Ovary (tissue), 9 donors: ENCODE measurements around the gene CCR6. TPM values are rescaled to one million over a fixed set of nuclear protein-coding genes. Genes with fewer than 3 reads are reported as not detected.

Experiments
- DNase-seq, 5 donors: peaks; one replicate each; pipeline ENCODE4 v3.0.0-alpha.2; 2019 to 2020
- H3K27ac ChIP-seq, 2 donors: fragments of 200-600 bp; one replicate each; pipeline versions ENCODE4 v1.5.1 to v1.8.0; 2019 to 2022
- H3K27me3 ChIP-seq: fragments of 200-600 bp; one replicate; pipeline ENCODE4 v1.8.0; 2022
- H3K36me3 ChIP-seq: fragments of 200-600 bp; sonication (generic); one replicate; pipeline ENCODE4 v1.5.1; 2019
- H3K4me1 ChIP-seq: one replicate; pipeline ENCODE4 v1.8.1; 2013; ENCODE audit warnings: mild to moderate bottlenecking, moderate library complexity; ENCODE audit not compliant: insufficient read depth
- H3K4me3 ChIP-seq: fragments of 200-600 bp; sonication (generic); one replicate; pipeline ENCODE4 v1.5.1; 2017
- H3K9me3 ChIP-seq, 2 donors: fragments of 200-600 bp in 1 of 2; sonication (generic) in 1 of 2; one replicate each; pipeline versions ENCODE4 v1.5.1 to v1.8.1; 2013 to 2019; ENCODE audit warnings: mild to moderate bottlenecking in 1 of 2, moderate library complexity in 1 of 2
- CTCF ChIP-seq, 3 donors: fragments of 450-650 bp in 2 of 3; fragments of 200-600 bp in 1 of 3; IDR thresholded peaks; one replicate each; pipeline versions ENCODE4 v1.5.1 to v1.8.0; 2016 to 2022; ENCODE audit warnings: antibody characterized with exemption in 3 of 3, mild to moderate bottlenecking in 1 of 3
- EP300 ChIP-seq: sonication (generic); formaldehyde crosslinking; IDR thresholded peaks from one replicate; pipeline ENCODE4 v1.6.1; 2017; ENCODE audit warnings: antibody characterized with exemption
- POLR2A ChIP-seq: fragments of 450-650 bp; IDR thresholded peaks from one replicate; pipeline ENCODE4 v1.6.1; 2017; ENCODE audit warnings: antibody characterized with exemption, mild to moderate bottlenecking, moderate library complexity
- WGBS, 3 donors: extraction: QIAGEN DNeasy Blood & Tissue Kit in 1 of 3; methylation state at CpG; one replicate each; pipeline versions ENCODE4 v1.1.5 to v1.1.7; 2013 to 2017; 5-methylcytosine and 5-hydroxymethylcytosine counted together
- intact Hi-C, 4 donors: fragments of 100-400 bp; cut with DNase I; formaldehyde crosslinking; loops; one replicate each; pipeline versions ENCODE4 v1.11.0 to v1.15.1; 2022 to 2023
- polyA plus RNA-seq, 2 donors: library from polyadenylated mRNA; stranded (reverse); fragments of 200-250 nt in 1 of 2; fragments of 350-450 nt in 1 of 2; fragmentation: Illumina TruSeq in 1 of 2; extraction: RNeasy Lipid Tissue Mini Kit (QIAGEN cat#74804) in 1 of 2; gene quantifications; one replicate each; pipeline ENCODE4 v1.2.3, GENCODE V29; 2013 to 2014
- total RNA-seq, 7 donors: library from RNA; depleted of rRNA in 2 of 7; stranded (reverse); fragments of >200 nt in 2 of 7; fragmentation: NEBNext Ultra II Directional in 3 of 7; extraction: Animal tissue kit (Norgen Biotek cat#: 25700) in 3 of 7; gene quantifications; one replicate each; pipeline versions ENCODE4 v1.1.0 to v1.2.4, GENCODE V29; 2016 to 2023
- donor health status: DM: no; HTN: no; CAD: no; lungs with moderate emphysema.
- donor health status: DM: no; HTN: no; CAD: no.
- donor health status: Bipolar disorder and iron deficiency.
- donor health status: DM: yes; HTN: yes; CAD: no.
- donor health status: DM: no; HTN: no; CAD: no.
- donor health status: DM: yes; HTN: yes; CAD: no.

CCR6 gene
- total and polyA plus RNA-seq, 9 donors = 0.18 TPM; not detected in 8

- H3K4me1 ChIP-seq = peaks cover 9% of the 10 kb centered on the region
- no peaks in the 10 kb centered on the region for H3K36me3 ChIP-seq
- TF ChIP-seq POLR2A (no peak), CTCF (IDR thresholded peaks at IDR 0.05) (no peak), EP300 (no peak)
- intact Hi-C loops = no loop called here
- no peak overlapping the region for H3K27ac ChIP-seq
- WGBS, 3 donors = 91 to 96% (median 95%) methylated on average over 6 of the region's 6 CpGs
- no peak for DNase-seq
- no peak overlapping the region for H3K4me3 ChIP-seq
- H3K9me3 ChIP-seq = no peaks in the 10 kb centered on the region
- H3K27me3 ChIP-seq = no peaks in the 10 kb centered on the region
Observed at GRCh38 chr6:167105060-167105459, 17.8 kb upstream of the CCR6 start.

- Histone ChIP-seq H3K27ac (no peak overlapping the region), H3K4me1 (peaks cover 9% of the 10 kb centered on the region), H3K27me3 (no peaks in the 10 kb centered on the region), H3K36me3 (no peaks in the 10 kb centered on the region), H3K4me3 (no peak overlapping the region), H3K9me3 (no peaks in the 10 kb centered on the region)
- TF ChIP-seq EP300 (no peak), POLR2A (no peak), CTCF (IDR thresholded peaks at IDR 0.05) (no peak)
- intact Hi-C loops = no loop called here
- 22 to 44% (median 41%) methylated on average over 1 of the region's 1 CpG for WGBS, 3 donors
- no peak for DNase-seq
Observed at GRCh38 chr6:167106406-167106805, 16.5 kb upstream of the CCR6 start.

- no peaks in the 10 kb centered on the region for H3K9me3 ChIP-seq
- TF ChIP-seq EP300 = no peak
- TF ChIP-seq CTCF (IDR thresholded peaks at IDR 0.05) = no peak
- no peak for TF ChIP-seq POLR2A
- 85 to 94% (median 88%) methylated on average over 7 of the region's 7 CpGs for WGBS, 3 donors
- H3K36me3 ChIP-seq = no peaks in the 10 kb centered on the region
- H3K27ac ChIP-seq = no peak overlapping the region
- intact Hi-C loops = no loop called here
- H3K27me3 ChIP-seq = no peaks in the 10 kb centered on the region
- peaks cover 8% of the 10 kb centered on the region for H3K4me1 ChIP-seq
- no peak for DNase-seq
- H3K4me3 ChIP-seq = no peak overlapping the region
Observed at GRCh38 chr6:167107787-167108186, 15.1 kb upstream of the CCR6 start.

DNA sequence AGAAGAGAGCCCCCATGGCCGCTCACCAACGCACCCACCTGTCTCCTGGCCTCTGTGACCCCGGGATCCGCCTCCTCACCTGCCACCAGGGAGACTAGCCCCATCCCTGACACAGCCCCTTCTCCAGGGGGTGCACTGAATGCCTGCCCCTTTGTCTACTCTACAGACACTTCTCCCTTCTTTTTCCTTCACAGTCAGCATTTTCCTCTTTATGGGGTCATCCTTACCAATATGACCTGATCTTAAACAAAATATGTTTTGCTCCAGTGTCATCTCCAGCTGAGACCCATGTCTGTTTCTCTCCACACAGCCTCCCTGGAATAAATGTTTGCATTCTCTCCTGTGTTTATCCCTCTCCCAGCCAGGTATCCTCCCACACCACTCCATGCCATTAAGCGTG, 14.6 kb upstream of the CCR6 start:
- DNase-seq = no peak
- 72 to 88% (median 86%) methylated on average over 5 of the region's 5 CpGs for WGBS, 3 donors
- Histone ChIP-seq H3K36me3 (no peaks in the 10 kb centered on the region), H3K27ac (no peak overlapping the region), H3K9me3 (no peaks in the 10 kb centered on the region), H3K4me3 (no peak overlapping the region), H3K27me3 (no peaks in the 10 kb centered on the region), H3K4me1 (peaks cover 4% of the 10 kb centered on the region)
- intact Hi-C loops = no loop called here
- TF ChIP-seq CTCF (IDR thresholded peaks at IDR 0.05) (no peak), POLR2A (no peak), EP300 (no peak)

- 52 to 62% (median 53%) methylated on average over 6 of the region's 6 CpGs for WGBS, 3 donors
- no peaks in the 10 kb centered on the region for H3K9me3 ChIP-seq
- no peaks in the 10 kb centered on the region for H3K36me3 ChIP-seq
- H3K4me3 ChIP-seq = no peak overlapping the region
- no peak for TF ChIP-seq CTCF (IDR thresholded peaks at IDR 0.05)
- no peak for DNase-seq
- H3K27me3 ChIP-seq = no peaks in the 10 kb centered on the region
- no peak overlapping the region for H3K27ac ChIP-seq
- H3K4me1 ChIP-seq = no peaks in the 10 kb centered on the region
- intact Hi-C loops = no loop called here
Observed at GRCh38 chr6:167109651-167110050, 13.2 kb upstream of the CCR6 start.
